Prostate gland (tissue), 2 donors: ENCODE data around the gene GTF2IRD1.

Source experiments
- POLR2AphosphoS5 ChIP-seq: sonication (generic); formaldehyde crosslinking; IDR thresholded peaks from one replicate; pipeline ENCODE4 v1.6.1; 2017; ENCODE audit warnings: antibody characterized with exemption
- TF ChIP-seq, protein P1 (sequence below), 4 experiments: fragments of 200-600 bp in 2 of 4; fragments of 450-650 bp in 2 of 4; sonication (generic) in 2 of 4; IDR thresholded peaks; 1 replicate in 3 of 4; 2 replicates in 1 of 4; pipeline ENCODE4 v1.5.1; 2016 to 2019; ENCODE audit warnings: antibody characterized with exemption in 4 of 4, mild to moderate bottlenecking in 2 of 4, moderate library complexity in 2 of 4

DNA sequence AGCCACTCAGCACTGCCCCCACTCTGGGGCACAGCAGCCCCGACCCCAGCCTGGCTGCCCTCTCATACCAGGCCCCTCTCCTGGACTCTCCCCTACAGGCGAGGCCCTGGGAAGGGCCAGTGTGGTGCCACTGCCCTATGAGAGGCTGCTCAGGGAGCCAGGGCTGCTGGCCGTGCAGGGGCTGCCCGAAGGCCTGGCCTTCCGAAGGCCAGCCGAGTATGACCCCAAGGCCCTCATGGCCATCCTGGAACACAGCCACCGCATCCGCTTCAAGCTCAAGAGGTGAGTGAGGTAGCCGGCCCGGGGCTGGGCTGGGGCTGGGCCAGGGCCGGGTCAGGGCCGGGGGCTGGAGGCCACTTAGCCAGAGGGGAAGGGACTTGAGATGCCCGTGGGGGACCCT, 64.3 kb downstream of the GTF2IRD1 start:
- TF ChIP-seq, protein P1, sequence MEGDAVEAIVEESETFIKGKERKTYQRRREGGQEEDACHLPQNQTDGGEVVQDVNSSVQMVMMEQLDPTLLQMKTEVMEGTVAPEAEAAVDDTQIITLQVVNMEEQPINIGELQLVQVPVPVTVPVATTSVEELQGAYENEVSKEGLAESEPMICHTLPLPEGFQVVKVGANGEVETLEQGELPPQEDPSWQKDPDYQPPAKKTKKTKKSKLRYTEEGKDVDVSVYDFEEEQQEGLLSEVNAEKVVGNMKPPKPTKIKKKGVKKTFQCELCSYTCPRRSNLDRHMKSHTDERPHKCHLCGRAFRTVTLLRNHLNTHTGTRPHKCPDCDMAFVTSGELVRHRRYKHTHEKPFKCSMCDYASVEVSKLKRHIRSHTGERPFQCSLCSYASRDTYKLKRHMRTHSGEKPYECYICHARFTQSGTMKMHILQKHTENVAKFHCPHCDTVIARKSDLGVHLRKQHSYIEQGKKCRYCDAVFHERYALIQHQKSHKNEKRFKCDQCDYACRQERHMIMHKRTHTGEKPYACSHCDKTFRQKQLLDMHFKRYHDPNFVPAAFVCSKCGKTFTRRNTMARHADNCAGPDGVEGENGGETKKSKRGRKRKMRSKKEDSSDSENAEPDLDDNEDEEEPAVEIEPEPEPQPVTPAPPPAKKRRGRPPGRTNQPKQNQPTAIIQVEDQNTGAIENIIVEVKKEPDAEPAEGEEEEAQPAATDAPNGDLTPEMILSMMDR (IDR thresholded peaks at IDR 0.05), result no peak
- no peak for TF ChIP-seq POLR2AphosphoS5
